PC-9 (cell line): ENCODE measurements around the gene PRCP.

Experiments used
- EZH2 ChIP-seq: fragments of 200-600 bp; sonication (generic); IDR thresholded peaks from 2 replicates; pipeline ENCODE4 v1.8.0; 2017; ENCODE audit warnings: antibody characterized with exemption, low read depth
- TF ChIP-seq, protein P1 (sequence below): fragments of 200-600 bp; sonication (generic); conservative IDR thresholded peaks from 2 replicates; pipeline ENCODE4 v1.6.1; 2017; ENCODE audit warnings: mixed run types, antibody characterized with exemption, mild to moderate bottlenecking, moderate library complexity

DNA sequence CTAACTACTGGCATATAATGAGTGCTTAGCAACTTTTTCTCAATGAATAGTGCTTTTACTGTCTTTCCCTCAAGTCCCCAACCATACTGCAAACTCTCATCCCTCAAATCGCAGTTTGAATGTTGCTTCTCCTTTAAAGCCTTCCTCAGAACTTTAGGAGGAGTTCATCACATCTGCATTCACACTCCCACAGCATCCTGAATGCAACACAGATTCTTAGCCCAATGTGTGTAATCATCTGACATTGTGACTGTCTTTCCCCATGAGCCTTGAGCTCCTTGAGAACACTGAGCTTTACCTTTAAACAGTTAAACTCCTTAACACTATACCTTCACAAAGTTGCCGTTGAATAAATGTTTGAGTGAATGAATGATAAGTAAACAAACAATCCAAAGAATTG, 84.8 kb downstream of the PRCP start:
- TF ChIP-seq, protein P1, sequence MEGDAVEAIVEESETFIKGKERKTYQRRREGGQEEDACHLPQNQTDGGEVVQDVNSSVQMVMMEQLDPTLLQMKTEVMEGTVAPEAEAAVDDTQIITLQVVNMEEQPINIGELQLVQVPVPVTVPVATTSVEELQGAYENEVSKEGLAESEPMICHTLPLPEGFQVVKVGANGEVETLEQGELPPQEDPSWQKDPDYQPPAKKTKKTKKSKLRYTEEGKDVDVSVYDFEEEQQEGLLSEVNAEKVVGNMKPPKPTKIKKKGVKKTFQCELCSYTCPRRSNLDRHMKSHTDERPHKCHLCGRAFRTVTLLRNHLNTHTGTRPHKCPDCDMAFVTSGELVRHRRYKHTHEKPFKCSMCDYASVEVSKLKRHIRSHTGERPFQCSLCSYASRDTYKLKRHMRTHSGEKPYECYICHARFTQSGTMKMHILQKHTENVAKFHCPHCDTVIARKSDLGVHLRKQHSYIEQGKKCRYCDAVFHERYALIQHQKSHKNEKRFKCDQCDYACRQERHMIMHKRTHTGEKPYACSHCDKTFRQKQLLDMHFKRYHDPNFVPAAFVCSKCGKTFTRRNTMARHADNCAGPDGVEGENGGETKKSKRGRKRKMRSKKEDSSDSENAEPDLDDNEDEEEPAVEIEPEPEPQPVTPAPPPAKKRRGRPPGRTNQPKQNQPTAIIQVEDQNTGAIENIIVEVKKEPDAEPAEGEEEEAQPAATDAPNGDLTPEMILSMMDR: no peak
- no peak for TF ChIP-seq EZH2
